Gastroesophageal sphincter (tissue), 3 donors: ENCODE data around the gene MT1X.

Experiments used
- EP300 ChIP-seq: sonication (generic); formaldehyde crosslinking; IDR thresholded peaks from one replicate; pipeline ENCODE4 v1.6.1; 2017; ENCODE audit warnings: antibody characterized with exemption, mild to moderate bottlenecking
- POLR2A ChIP-seq, 2 donors: fragments of 450-650 bp; IDR thresholded peaks; one replicate each; pipeline ENCODE4 v1.6.1; 2017; ENCODE audit warnings: antibody characterized with exemption in 2 of 2, mild to moderate bottlenecking in 2 of 2, moderate library complexity in 1 of 2
- POLR2AphosphoS5 ChIP-seq: sonication (generic); formaldehyde crosslinking; IDR thresholded peaks from one replicate; pipeline ENCODE4 v1.6.1; 2017; ENCODE audit warnings: antibody characterized with exemption
- TF ChIP-seq, protein P1 (sequence below), 4 experiments: fragments of 200-600 bp in 2 of 4; fragments of 450-650 bp in 2 of 4; sonication (generic) in 1 of 4; IDR thresholded peaks; one replicate each; pipeline ENCODE4 v1.5.1; 2017 to 2019; ENCODE audit warnings: antibody characterized with exemption in 4 of 4, mild to moderate bottlenecking in 2 of 4, moderate library complexity in 2 of 4

DNA sequence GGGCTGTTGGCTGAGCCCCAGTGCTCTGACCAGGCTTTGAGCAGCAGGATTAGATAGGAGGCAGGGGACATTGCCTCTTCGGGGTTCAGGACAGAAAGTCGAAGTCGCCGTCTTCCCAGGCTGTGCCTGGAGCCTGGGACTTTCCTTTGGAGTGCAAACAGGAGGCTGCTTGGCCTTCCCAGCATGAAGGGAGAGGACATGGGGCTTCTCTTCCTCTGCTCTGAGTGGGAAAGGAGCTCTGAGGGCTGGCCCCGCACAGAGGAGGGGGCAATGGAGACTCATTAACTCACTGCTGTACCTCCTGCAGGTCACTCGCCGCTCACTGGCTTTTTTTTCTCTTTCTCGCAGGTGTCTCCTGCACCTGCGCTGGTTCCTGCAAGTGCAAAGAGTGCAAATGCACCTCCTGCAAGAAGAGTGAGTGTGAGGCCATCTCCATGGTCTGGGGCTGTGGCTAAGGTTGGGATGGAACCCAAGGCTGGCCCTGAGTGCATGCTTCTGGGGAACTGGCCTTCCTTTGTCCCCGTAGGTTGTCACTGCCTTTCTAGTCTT, 23.9 kb upstream of the MT1X start:
- TF ChIP-seq POLR2A (IDR thresholded peaks at IDR 0.05) (no peak), POLR2AphosphoS5 (no peak), EP300 (no peak)
- TF ChIP-seq, protein P1, sequence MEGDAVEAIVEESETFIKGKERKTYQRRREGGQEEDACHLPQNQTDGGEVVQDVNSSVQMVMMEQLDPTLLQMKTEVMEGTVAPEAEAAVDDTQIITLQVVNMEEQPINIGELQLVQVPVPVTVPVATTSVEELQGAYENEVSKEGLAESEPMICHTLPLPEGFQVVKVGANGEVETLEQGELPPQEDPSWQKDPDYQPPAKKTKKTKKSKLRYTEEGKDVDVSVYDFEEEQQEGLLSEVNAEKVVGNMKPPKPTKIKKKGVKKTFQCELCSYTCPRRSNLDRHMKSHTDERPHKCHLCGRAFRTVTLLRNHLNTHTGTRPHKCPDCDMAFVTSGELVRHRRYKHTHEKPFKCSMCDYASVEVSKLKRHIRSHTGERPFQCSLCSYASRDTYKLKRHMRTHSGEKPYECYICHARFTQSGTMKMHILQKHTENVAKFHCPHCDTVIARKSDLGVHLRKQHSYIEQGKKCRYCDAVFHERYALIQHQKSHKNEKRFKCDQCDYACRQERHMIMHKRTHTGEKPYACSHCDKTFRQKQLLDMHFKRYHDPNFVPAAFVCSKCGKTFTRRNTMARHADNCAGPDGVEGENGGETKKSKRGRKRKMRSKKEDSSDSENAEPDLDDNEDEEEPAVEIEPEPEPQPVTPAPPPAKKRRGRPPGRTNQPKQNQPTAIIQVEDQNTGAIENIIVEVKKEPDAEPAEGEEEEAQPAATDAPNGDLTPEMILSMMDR (IDR thresholded peaks at IDR 0.05): no peak
